ENCODE data around the gene MED7. TPM values are rescaled to one million over a fixed set of nuclear protein-coding genes. Genes with fewer than 3 reads are reported as not detected.

Gene MED7
- total and polyA plus RNA-seq, 10 of the 15 experiments (the other 5 are each of a cell fraction or from before 2014, with no cell fraction given) = 9.3 to 47.7 (median 22.7) TPM

Other genes starting within 250 kb of the MED7 start
- 2.7 and 3.7 TPM in 2 replicates for gene TIMD4, start 179.6 kb downstream of the MED7 start, total RNA-seq (2014; rRNA removed)
- 1.9 and 2.0 TPM in 2 replicates for gene TIMD4, start 179.6 kb downstream of the MED7 start, total RNA-seq (2014; rRNA removed; fragmentation: Illumina TruSeq; extraction: Trizol)
- 2.9 and 4.2 TPM in 2 replicates for gene TIMD4, start 179.6 kb downstream of the MED7 start, total RNA-seq (2021)
- gene TIMD4, start 179.6 kb downstream of the MED7 start, polyA plus RNA-seq (2011; rRNA removed) = 15.4 and 17.4 TPM in 2 replicates
- 0.89 and 1.3 TPM in 2 replicates for gene TIMD4, start 179.6 kb downstream of the MED7 start, polyA plus RNA-seq (2014; fragmentation: Illumina TruSeq; extraction: Trizol)
- gene TIMD4, start 179.6 kb downstream of the MED7 start, polyA plus RNA-seq (2014; fragmentation: Nextera tagmentation; extraction: Ambion mirVana) = 1 to 10 TPM; 7.6 to 8.5 TPM
- 2.4 and 2.8 TPM in 2 replicates for gene TIMD4, start 179.6 kb downstream of the MED7 start, polyA plus RNA-seq (2014; rRNA removed)
- gene TIMD4, start 179.6 kb downstream of the MED7 start, polyA plus RNA-seq (2016; fragmentation: Nextera tagmentation; extraction: Ambion mirVana) = 10 to 100 TPM in 1 of 2 experiments, 1 to 10 TPM in 1; 9.4 to 10.6 TPM
- 0.45 TPM in 1 of 2 replicates, not detected in the other for gene HAVCR1, start 83.7 kb downstream of the MED7 start, total RNA-seq (2014; rRNA removed)
- not detected in 2 replicates for gene HAVCR1, start 83.7 kb downstream of the MED7 start, total RNA-seq (2014; rRNA removed; fragmentation: Illumina TruSeq; extraction: Trizol)
- not detected in 2 replicates for gene HAVCR1, start 83.7 kb downstream of the MED7 start, total RNA-seq (2021)
- gene HAVCR1, start 83.7 kb downstream of the MED7 start, polyA plus RNA-seq (2011; rRNA removed) = 0.07 and 0.08 TPM in 2 replicates
- 0.33 TPM in 1 of 2 replicates, not detected in the other for gene HAVCR1, start 83.7 kb downstream of the MED7 start, polyA plus RNA-seq (2014; fragmentation: Illumina TruSeq; extraction: Trizol)
- not detected for gene HAVCR1, start 83.7 kb downstream of the MED7 start, polyA plus RNA-seq (2014; fragmentation: Nextera tagmentation; extraction: Ambion mirVana)
- not detected in 2 replicates for gene HAVCR1, start 83.7 kb downstream of the MED7 start, polyA plus RNA-seq (2014; rRNA removed)
- gene HAVCR1, start 83.7 kb downstream of the MED7 start, polyA plus RNA-seq (2016; fragmentation: Nextera tagmentation; extraction: Ambion mirVana) = not detected
- 6.6 and 9.0 TPM in 2 replicates for gene HAVCR2, start 33.8 kb downstream of the MED7 start, total RNA-seq (2014; rRNA removed)
- 7.2 and 7.6 TPM in 2 replicates for gene HAVCR2, start 33.8 kb downstream of the MED7 start, total RNA-seq (2014; rRNA removed; fragmentation: Illumina TruSeq; extraction: Trizol)
- 5.2 and 6.5 TPM in 2 replicates for gene HAVCR2, start 33.8 kb downstream of the MED7 start, total RNA-seq (2021)
- gene HAVCR2, start 33.8 kb downstream of the MED7 start, polyA plus RNA-seq (2011; rRNA removed) = 5.2 and 5.4 TPM in 2 replicates
- gene HAVCR2, start 33.8 kb downstream of the MED7 start, polyA plus RNA-seq (2014; fragmentation: Illumina TruSeq; extraction: Trizol) = 7.3 and 7.6 TPM in 2 replicates
- 1 to 10 TPM; 7.2 to 7.5 TPM for gene HAVCR2, start 33.8 kb downstream of the MED7 start, polyA plus RNA-seq (2014; fragmentation: Nextera tagmentation; extraction: Ambion mirVana)
- gene HAVCR2, start 33.8 kb downstream of the MED7 start, polyA plus RNA-seq (2014; rRNA removed) = 6.0 and 7.4 TPM in 2 replicates
- 1 to 10 TPM; 5.5 to 6.0 TPM for gene HAVCR2, start 33.8 kb downstream of the MED7 start, polyA plus RNA-seq (2016; fragmentation: Nextera tagmentation; extraction: Ambion mirVana)
- not detected in 2 replicates for gene GARIN3, start 23.4 kb upstream of the MED7 start, total RNA-seq (2014; rRNA removed)
- not detected in 2 replicates for gene GARIN3, start 23.4 kb upstream of the MED7 start, total RNA-seq (2014; rRNA removed; fragmentation: Illumina TruSeq; extraction: Trizol)
- not detected in 2 replicates for gene GARIN3, start 23.4 kb upstream of the MED7 start, total RNA-seq (2021)
- gene GARIN3, start 23.4 kb upstream of the MED7 start, polyA plus RNA-seq (2011; rRNA removed) = not detected in 2 replicates
- gene GARIN3, start 23.4 kb upstream of the MED7 start, polyA plus RNA-seq (2014; fragmentation: Illumina TruSeq; extraction: Trizol) = not detected in 2 replicates
- gene GARIN3, start 23.4 kb upstream of the MED7 start, polyA plus RNA-seq (2014; fragmentation: Nextera tagmentation; extraction: Ambion mirVana) = not detected
- gene GARIN3, start 23.4 kb upstream of the MED7 start, polyA plus RNA-seq (2014; rRNA removed) = not detected in 2 replicates
- under 1 TPM in 1 of 2 experiments, not detected in 1; 0.15 TPM for gene GARIN3, start 23.4 kb upstream of the MED7 start, polyA plus RNA-seq (2016; fragmentation: Nextera tagmentation; extraction: Ambion mirVana)
- 1.1 and 2.4 TPM in 2 replicates for gene ITK, start 38.0 kb upstream of the MED7 start, total RNA-seq (2014; rRNA removed)
- gene ITK, start 38.0 kb upstream of the MED7 start, total RNA-seq (2014; rRNA removed; fragmentation: Illumina TruSeq; extraction: Trizol) = 1.7 and 2.3 TPM in 2 replicates
- 0.80 and 1.4 TPM in 2 replicates for gene ITK, start 38.0 kb upstream of the MED7 start, total RNA-seq (2021)
- 0.05 and 0.17 TPM in 2 replicates for gene ITK, start 38.0 kb upstream of the MED7 start, polyA plus RNA-seq (2011; rRNA removed)
- gene ITK, start 38.0 kb upstream of the MED7 start, polyA plus RNA-seq (2014; fragmentation: Illumina TruSeq; extraction: Trizol) = 1.4 and 1.5 TPM in 2 replicates
- gene ITK, start 38.0 kb upstream of the MED7 start, polyA plus RNA-seq (2014; fragmentation: Nextera tagmentation; extraction: Ambion mirVana) = under 1 TPM; 0.60 to 0.66 TPM
- gene ITK, start 38.0 kb upstream of the MED7 start, polyA plus RNA-seq (2014; rRNA removed) = 0.57 and 0.91 TPM in 2 replicates
- under 1 TPM; 0.17 to 0.73 TPM for gene ITK, start 38.0 kb upstream of the MED7 start, polyA plus RNA-seq (2016; fragmentation: Nextera tagmentation; extraction: Ambion mirVana)
- gene CYFIP2, start 123.3 kb upstream of the MED7 start, total RNA-seq (2014; rRNA removed) = 105 TPM in 2 replicates
- gene CYFIP2, start 123.3 kb upstream of the MED7 start, total RNA-seq (2014; rRNA removed; fragmentation: Illumina TruSeq; extraction: Trizol) = 71.3 and 72.6 TPM in 2 replicates
- 157 and 173 TPM in 2 replicates for gene CYFIP2, start 123.3 kb upstream of the MED7 start, total RNA-seq (2021)
- gene CYFIP2, start 123.3 kb upstream of the MED7 start, polyA plus RNA-seq (2011; rRNA removed) = 34.7 and 54.2 TPM in 2 replicates
- gene CYFIP2, start 123.3 kb upstream of the MED7 start, polyA plus RNA-seq (2014; fragmentation: Illumina TruSeq; extraction: Trizol) = 71.6 and 87.8 TPM in 2 replicates
- gene CYFIP2, start 123.3 kb upstream of the MED7 start, polyA plus RNA-seq (2014; fragmentation: Nextera tagmentation; extraction: Ambion mirVana) = 10 to 100 TPM; 43.4 to 68.6 TPM
- 104 and 111 TPM in 2 replicates for gene CYFIP2, start 123.3 kb upstream of the MED7 start, polyA plus RNA-seq (2014; rRNA removed)
- 100 to 1,000 TPM; 136 to 138 TPM for gene CYFIP2, start 123.3 kb upstream of the MED7 start, polyA plus RNA-seq (2016; fragmentation: Nextera tagmentation; extraction: Ambion mirVana)

All from GM12878 (cell line).